H1 (cell line): ENCODE measurements around the gene THBD.

Source experiments
- BCL11A ChIP-seq, 2 experiments: IDR thresholded peaks; one replicate each; pipeline ENCODE4 v1.6.1; 2011; ENCODE audit warnings: low read depth in 2 of 2, low read length in 2 of 2, mild to moderate bottlenecking in 2 of 2
- POLR2AphosphoS5 ChIP-seq: IDR thresholded peaks from 2 replicates; pipeline ENCODE4 v1.6.1; 2011; ENCODE audit warnings: low read depth, low read length

DNA sequence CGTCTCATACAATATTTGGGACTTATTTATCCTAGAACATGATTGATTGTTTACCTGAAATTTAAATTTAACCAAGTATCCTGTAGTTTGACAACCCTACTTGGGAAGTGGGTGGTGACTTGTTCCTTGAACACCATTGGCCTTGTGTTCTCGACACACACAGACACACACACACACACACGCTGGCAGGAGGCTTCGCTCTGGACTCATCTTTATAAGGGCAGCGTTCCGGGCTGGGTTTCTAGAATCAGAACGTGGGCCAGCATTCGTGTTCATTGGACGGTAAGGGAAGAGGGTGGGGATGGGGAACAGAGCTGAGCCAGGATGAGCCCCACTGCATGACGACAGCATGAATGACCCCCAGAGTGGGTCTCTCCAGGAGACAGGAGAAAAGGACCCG lies 30.5 kb downstream of the THBD start:
- TF ChIP-seq POLR2AphosphoS5 (no peak), BCL11A (IDR thresholded peaks at IDR 0.05; ENCODE audit: low read depth in 2 of 2, low read length in 2 of 2) (no peak)
